Measurements from ENCODE around the gene PRICKLE2.

Gene PRICKLE2

DNA sequence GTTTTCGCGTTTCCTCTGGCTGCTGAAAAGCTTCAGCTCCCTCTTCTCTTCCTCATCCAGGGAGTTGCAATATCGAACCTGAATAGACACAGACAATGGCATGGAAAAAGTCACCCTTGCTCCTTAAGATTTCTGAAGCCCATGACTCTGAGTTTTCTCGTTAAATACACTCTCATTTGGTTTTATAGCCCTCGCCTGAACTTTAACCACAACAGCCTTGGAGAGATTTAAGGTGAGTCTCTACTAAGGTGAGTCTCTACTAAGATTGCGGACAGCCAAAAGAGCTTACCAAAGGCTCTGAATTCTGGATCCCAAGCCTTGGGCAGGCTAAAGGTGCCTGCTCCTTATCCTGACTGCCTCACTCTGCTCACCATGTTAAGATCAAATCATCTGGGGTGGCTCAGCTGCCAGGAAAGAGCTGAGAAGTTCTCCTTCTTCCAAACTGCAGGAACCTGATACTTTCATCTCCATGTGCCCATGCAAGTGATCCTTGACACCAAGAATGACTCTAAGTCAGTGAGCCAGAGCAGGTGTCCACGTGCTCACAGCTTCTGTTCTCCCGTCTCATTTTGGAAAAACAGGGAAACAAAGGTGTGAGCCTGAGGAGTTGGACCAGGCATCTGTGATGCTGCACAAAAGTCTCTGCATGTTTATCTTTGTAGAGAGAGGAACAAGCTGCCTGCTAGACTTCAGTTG, 65.1 kb downstream of the PRICKLE2 start:
- no peak for TF ChIP-seq GATA2 (IDR thresholded peaks at IDR 0.05; ENCODE audit: low read depth, low read length)
- TF ChIP-seq GATA3 (IDR thresholded peaks at IDR 0.05; ENCODE audit: low read depth, low read length) = no peak

GRCh38 chr3:64158334-64158733, 66.9 kb downstream of the PRICKLE2 start:
- TF ChIP-seq GATA3 (IDR thresholded peaks at IDR 0.05; ENCODE audit: low read depth, low read length) (no peak), GATA2 (IDR thresholded peaks at IDR 0.05; ENCODE audit: low read depth, low read length) (no peak)

DNA sequence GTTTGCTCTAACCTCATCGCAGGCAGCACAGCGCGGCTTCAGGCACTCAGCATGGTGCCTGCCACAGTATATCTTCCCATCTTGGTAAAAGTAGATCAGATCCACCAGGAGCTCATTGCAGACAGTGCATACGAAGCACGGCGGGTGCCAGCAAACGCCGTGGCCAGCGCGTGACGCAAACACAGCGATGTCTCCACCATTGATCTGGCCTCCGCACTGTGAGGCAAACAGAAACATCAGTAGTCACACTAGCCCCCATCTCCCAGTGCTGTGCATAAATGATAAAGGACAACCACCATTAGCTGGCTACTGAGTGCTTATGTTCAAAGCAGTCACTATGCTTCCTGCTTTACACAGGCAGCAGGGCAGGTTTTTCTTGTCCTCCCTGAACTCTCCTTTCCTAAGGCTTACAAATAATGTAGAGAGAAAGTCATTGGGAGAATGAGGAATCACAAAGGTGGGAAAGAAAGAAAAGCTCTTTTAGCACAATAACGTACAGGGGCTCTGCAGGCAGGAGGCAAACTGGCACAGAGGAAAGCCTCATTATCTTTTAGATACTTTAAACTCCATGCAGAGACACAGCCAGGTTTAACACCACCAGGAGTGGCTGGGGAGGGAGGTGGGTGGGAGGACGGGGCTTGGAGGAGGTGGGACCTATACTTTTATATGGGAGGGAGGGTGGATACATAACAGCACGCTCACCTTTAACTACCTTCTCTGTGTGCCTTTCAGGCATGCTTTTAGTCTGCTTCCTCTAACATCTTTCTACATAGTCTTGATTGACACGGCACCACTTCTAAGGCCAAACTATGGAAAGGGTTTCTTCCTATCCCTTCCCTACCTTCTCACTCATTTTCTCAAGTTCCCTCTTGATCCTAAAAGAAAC, 67.9 kb downstream of the PRICKLE2 start:
- TF ChIP-seq GATA2 (IDR thresholded peaks at IDR 0.05; ENCODE audit: low read depth, low read length) = peak; percentile 37
- TF ChIP-seq GATA3 (IDR thresholded peaks at IDR 0.05; ENCODE audit: low read depth, low read length) = no peak

GRCh38 chr3:64155328-64155727, 69.9 kb downstream of the PRICKLE2 start:
- TF ChIP-seq GATA3 (IDR thresholded peaks at IDR 0.05; ENCODE audit: low read depth, low read length) (no peak), GATA2 (IDR thresholded peaks at IDR 0.05; ENCODE audit: low read depth, low read length) (no peak)

- TF ChIP-seq GATA3 (IDR thresholded peaks at IDR 0.05; ENCODE audit: low read depth, low read length) = no peak
- TF ChIP-seq GATA2 (IDR thresholded peaks at IDR 0.05; ENCODE audit: low read depth, low read length) = no peak
These were observed 72.4 kb downstream of the PRICKLE2 start for GRCh38 chr3:64152676-64153466.

GRCh38 chr3:64152086-64152485, 73.2 kb downstream of the PRICKLE2 start:
- TF ChIP-seq GATA2 (IDR thresholded peaks at IDR 0.05; ENCODE audit: low read depth, low read length) = no peak
- no peak for TF ChIP-seq GATA3 (IDR thresholded peaks at IDR 0.05; ENCODE audit: low read depth, low read length)

DNA sequence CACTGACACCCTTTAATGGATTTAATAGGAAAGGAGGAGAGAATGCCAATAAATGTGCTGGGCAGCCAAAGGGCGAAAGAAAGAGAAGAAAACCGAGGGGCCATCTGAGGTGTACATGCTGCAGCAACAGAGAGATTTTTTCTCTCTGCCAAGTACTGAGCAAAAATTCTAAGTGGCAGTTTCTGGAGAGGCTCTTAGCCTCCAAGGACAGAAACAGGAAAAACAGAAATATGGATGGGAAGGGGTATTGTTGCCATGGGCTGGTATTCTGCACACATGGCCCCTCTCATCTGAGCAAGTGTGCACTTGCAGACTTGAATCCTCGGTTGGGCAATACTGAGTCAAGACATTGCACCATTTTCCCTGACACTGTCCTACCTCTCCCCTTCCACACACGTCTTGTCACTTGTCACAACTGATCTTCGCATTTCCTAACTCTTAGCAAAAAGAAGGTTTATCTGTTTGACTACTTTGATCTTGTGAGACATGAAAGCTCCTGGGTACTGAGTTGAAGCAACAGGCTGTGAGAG, 73.9 kb downstream of the PRICKLE2 start:
- TF ChIP-seq GATA2 (IDR thresholded peaks at IDR 0.05; ENCODE audit: low read depth, low read length) = no peak
- TF ChIP-seq GATA3 (IDR thresholded peaks at IDR 0.05; ENCODE audit: low read depth, low read length) = no peak

DNA sequence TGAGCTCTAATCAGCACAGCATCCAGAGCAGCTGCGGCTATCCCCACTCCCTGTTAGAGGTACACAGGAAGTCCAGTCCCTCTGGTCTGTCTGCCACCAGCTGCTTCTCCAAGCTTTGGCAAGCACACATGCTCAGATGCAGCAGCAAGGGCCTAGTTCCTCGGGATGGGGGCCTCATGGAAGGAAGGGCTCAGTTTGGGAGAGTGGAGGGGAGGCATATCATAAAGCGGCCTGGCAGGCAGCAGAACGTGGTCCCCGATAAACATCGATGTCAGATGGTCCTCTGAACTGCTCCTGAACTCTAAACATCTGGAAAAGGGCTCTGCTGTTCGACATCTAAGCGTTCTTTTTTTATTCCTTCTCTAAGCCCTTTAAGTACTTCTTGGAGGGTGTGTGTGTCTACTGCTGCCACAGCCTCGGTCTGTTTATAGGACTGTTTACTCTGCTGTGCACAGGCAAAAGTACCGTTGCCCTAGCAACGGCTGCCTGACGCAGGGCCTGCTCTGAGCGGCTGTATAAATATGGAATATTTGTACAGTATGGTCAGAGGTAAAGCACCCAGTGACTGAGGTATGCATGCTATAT, 74.6 kb downstream of the PRICKLE2 start:
- no peak for TF ChIP-seq GATA2 (IDR thresholded peaks at IDR 0.05; ENCODE audit: low read depth, low read length)
- TF ChIP-seq GATA3 (IDR thresholded peaks at IDR 0.05; ENCODE audit: low read depth, low read length) = no peak

DNA sequence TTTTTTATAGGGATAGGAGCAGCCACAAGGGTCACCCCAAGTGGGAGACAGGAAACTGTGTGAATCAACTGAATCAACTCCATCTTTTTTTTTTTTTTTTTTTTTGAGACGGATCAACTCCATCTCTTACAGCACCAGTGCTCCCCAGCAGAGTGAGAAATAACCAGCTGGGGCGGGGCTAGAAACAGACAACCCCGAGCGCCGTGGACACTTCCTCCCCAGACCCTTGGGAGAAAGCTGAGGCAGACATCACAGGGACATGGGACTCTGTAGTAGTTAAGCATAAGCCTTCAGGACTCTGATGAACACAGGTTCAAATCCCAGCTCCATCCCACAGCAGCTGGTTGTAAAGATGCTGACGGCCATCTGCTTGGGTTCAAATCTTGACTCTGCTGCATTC, 75.4 kb downstream of the PRICKLE2 start:
- TF ChIP-seq GATA3 (IDR thresholded peaks at IDR 0.05; ENCODE audit: low read depth, low read length) (no peak), GATA2 (IDR thresholded peaks at IDR 0.05; ENCODE audit: low read depth, low read length) (no peak)

- TF ChIP-seq GATA3 (IDR thresholded peaks at IDR 0.05; ENCODE audit: low read depth, low read length) (no peak), GATA2 (IDR thresholded peaks at IDR 0.05; ENCODE audit: low read depth, low read length) (no peak)
These were observed 76.2 kb downstream of the PRICKLE2 start for GRCh38 chr3:64148955-64149653.

GRCh38 chr3:64147211-64147610, 78.1 kb downstream of the PRICKLE2 start:
- TF ChIP-seq GATA2 (IDR thresholded peaks at IDR 0.05; ENCODE audit: low read depth, low read length) (no peak), GATA3 (IDR thresholded peaks at IDR 0.05; ENCODE audit: low read depth, low read length) (no peak)

DNA sequence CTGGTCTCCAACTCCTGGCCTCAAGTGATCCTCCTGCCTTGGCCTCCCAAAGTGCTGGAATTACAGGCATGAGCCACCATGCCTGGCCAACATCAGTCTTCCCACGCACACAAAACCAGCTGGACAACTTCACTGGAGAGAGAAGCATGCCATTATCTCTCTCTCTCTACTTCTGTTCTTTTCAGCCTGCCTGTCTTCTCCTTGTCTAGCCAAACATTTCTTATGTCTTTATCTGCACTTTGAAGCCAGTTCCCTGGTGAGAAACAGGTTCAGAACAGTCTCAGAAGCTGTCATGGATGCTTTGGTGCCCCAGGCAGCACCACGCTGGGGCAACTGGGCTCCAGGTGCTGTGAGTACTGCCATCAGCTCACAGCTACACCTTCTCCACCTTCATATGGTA, 79.8 kb downstream of the PRICKLE2 start:
- TF ChIP-seq GATA2 (IDR thresholded peaks at IDR 0.05; ENCODE audit: low read depth, low read length) (no peak), GATA3 (IDR thresholded peaks at IDR 0.05; ENCODE audit: low read depth, low read length) (no peak)
